ENCODE results near the gene NINL.

The NINL gene

GRCh38 chr20:25500880-25501351, 84.4 kb downstream of the NINL start:
- DNase-seq (ENCODE audit: low read depth): no peak

GRCh38 chr20:25499855-25500434, 85.4 kb downstream of the NINL start:
- DNase-seq (ENCODE audit: low read depth): no peak

DNA sequence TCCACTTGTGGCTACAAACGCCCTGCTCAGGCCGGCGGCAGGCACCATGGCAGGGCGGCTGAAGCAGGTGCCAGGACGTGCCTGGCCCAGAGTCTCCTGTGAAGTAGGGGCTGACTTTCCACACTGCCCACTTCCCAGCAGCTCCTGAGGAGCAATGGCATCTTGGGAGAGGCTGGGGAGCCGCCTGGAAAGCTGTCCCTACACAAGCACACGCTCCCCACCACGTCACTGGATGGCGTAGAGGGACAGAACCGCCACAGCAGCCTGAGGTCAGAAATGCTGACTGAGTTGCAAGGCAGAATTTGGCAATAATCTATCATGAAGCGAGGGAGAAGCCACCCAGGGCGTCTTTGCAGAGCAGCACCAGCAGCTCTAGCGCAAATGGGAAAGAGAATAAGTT, 86.3 kb downstream of the NINL start:
- no peak for DNase-seq (ENCODE audit: low read depth)

DNA sequence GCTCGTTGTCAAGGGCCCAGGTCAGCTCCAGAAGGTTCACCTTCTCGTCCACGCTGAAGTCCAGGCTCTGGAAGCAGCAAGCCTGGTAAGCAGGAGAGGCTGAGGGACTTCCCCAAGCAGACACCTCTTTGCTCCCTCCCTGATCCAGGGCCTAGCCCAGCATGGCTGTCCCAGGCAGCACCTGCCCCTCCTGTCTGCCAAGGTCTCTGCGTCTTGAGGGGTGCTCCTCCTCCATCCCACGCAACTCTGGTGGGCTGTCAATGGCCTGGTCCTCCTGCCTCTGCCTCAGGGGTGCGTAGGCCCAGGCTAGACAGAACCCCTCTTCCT, 87.1 kb downstream of the NINL start:
- DNase-seq (ENCODE audit: low read depth): no peak

- DNase-seq (ENCODE audit: low read depth): no peak
Observed at GRCh38 chr20:25497586-25498279, 87.6 kb downstream of the NINL start.

DNA sequence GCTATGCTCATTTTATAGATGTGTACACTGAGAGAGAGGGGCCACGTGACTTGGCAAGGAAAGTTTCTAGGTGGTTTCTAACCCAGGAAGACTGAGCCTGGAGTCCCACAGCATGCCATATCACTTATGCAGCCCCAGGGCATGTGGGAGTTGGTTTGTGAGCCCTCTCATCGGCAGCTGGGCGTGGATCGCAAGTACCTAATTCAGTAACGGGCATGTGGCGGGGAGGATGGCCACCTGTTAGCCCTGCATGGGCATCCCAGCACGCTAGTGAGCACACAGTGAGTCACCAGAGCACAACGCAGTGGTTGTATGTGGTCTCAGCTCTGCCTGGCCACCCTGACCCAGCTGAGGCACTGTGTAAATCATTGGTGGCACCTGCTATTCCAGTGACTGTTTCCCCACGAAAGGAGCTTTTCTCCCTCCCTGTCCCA, 88.3 kb downstream of the NINL start:
- DNase-seq (ENCODE audit: low read depth): peak; percentile 22

- no peak for DNase-seq (ENCODE audit: low read depth)
Observed at GRCh38 chr20:25496165-25496967, 89.0 kb downstream of the NINL start.

GRCh38 chr20:25495189-25495824, 90.0 kb downstream of the NINL start:
- DNase-seq (ENCODE audit: low read depth): no peak

DNA sequence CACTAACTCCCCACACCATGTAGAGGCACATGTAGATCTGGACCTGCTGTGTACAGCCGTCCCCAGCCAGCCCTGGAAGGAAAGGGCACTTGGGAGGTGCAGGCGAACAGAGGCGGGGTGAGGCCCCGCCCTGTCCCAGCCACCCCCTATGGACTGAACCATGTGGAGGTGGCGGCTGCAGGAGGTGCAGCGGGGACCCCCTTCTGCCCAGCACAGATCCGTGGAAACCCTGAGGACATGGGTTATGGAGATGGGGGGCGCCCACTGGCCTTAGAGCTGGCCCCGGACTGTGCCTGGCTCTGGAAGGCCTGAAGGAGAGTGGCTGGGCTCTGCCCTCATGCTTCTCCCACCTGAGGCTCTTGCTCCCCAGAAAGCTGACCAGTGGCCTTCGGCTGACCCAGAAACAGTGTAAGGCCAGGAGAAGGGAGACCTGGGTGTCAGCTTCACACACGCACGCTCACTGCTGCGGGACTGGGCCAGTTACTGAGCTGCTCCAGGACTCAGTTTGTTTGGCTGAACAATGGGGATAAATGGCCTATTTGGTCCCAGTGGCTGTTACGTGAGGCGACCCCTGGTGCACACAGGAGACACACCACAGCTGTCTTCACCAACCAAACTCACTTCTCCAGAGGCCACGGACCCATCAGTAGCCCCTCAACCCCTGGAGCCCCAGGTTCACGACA, 90.7 kb downstream of the NINL start:
- DNase-seq (ENCODE audit: low read depth): no peak

DNA sequence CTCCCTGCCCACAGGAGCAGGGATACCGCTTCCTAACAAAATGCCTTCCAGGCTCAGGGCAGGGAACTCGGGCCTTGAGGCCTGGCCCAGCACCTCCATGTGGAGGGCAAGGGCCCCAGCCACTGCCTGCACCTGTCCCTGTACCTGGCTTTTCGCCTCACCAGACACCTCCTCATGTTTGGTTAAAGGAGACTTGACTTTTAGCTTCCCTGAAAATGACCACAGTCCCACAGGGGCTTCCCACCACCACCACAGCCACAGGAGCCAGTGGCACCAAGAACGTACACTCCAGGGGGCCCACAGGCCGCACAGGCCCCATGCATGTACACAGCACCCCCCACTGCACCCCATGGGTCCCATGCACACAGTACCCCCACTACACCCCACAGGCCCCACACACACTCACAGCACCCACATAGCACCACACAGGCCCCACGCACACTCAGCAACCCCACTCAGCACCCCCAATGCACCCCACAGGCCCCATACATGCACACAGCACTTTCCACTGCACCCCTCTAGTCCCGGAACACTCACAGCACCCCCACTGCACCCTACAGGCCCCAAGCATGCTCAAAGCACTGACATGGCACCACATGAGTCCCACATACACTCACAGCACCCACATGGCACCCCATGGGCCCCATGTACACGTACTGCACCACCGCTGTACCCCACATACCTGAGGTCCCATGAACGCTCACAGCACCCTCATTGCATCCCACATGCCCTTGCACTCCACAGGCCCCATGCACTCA, 91.4 kb downstream of the NINL start:
- no peak for DNase-seq (ENCODE audit: low read depth)

- no peak for DNase-seq (ENCODE audit: low read depth)
Observed at GRCh38 chr20:25493137-25493536, 92.2 kb downstream of the NINL start.

- DNase-seq (ENCODE audit: low read depth): no peak
Observed at GRCh38 chr20:25491446-25492038, 93.8 kb downstream of the NINL start.

- DNase-seq (ENCODE audit: low read depth): no peak
Observed at GRCh38 chr20:25490656-25491445, 94.5 kb downstream of the NINL start.

GRCh38 chr20:25489221-25489871, 96.0 kb downstream of the NINL start:
- no peak for DNase-seq (ENCODE audit: low read depth)

DNA sequence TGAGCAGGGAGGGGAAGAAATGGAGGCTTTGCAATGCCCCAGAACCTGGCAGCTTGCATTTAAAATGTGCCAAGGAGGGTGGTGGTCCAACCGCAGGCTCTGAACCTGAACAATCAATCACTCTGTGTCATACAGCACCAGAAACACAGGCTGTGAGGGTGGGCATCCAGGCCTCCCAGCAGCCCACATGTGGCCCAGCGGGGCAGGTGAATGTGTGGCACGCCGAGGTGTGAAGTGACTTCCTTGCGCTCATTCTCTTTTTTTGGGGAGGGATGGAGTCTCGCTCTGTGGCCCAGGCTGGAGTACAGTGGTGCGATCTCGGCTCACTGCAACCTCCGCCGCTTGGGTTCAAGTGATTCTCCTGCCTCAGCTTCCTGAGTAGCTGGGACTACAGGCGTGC, 97.4 kb downstream of the NINL start:
- DNase-seq (ENCODE audit: low read depth): no peak

DNA sequence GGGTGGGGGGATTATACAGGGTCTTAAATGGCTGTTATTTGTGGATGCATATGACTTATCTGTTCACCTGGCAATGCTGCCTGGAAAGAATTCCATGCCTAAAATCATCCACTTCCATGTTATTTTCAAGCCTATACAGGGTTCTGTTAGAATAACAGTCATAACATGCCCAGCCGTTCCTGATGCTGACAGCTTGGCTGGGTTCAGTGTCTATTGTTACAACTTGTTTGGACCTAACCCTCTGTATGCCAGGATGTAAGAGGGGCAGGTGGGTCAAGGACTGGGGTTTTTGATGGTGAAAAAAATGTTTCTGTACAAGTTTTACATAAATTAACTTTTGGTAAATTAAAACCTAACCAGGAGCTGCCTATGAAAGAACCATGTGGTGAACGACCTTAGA, 98.0 kb downstream of the NINL start:
- no peak for DNase-seq (ENCODE audit: low read depth)

- DNase-seq (ENCODE audit: low read depth): no peak
Observed at GRCh38 chr20:25486377-25486776, 99.0 kb downstream of the NINL start.

- DNase-seq (ENCODE audit: low read depth): no peak
Observed at GRCh38 chr20:25485872-25486271, 99.5 kb downstream of the NINL start.

DNA sequence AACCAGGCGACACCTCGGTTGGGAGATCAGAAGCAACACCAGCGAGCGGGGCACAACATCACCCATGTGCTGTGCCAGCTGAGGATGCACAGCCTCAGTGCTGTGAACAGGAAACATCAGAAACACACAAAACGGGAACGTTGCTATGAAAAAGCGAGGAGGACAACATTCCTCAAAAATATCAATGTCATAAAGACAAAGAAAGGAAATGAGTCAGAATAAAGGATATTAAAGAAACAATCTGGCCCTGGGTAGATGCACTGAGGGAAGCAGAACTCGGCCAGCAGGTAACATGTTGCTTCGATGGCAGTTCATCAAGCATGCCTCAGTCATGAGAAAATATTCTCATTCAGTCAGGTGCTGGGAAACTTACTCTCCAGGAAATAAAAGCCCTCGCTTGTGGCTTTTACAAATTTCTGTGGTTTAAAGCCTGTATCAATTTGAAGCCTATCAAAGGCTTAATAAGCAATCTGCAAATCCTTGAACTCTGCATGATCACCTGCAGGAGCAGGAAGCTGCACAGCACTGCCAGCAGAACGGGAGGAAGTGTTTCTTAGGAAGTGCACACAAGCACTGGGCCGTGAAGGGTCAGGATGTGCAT, 100.3 kb downstream of the NINL start:
- no peak for DNase-seq (ENCODE audit: low read depth)
